VCaP (cell line): ENCODE results near the gene BLVRA.
"Not testable (repeated sequence)": the region's sequence is repeated elsewhere in the genome, so short reads cannot be mapped to it uniquely, and the experiment has no call there.

ENCODE experiments used
- H3K27ac ChIP-seq: fragments of 450-650 bp; 2 replicates; pipeline ENCODE4 v1.5.1; 2017
- CTCF ChIP-seq: fragments of 450-650 bp; conservative IDR thresholded peaks from 2 replicates; pipeline ENCODE4 v1.5.1; 2017; ENCODE audit warnings: mild to moderate bottlenecking, moderate library complexity

BLVRA gene

GRCh38 chr7:43767311-43767710 lies 8.8 kb downstream of the BLVRA start:
- H3K27ac ChIP-seq = no peak overlapping the region
- no peak for TF ChIP-seq CTCF

GRCh38 chr7:43768201-43768886 lies 9.9 kb downstream of the BLVRA start:
- no peak for TF ChIP-seq CTCF
- no peak overlapping the region for H3K27ac ChIP-seq

GRCh38 chr7:43768887-43769272 lies 10.4 kb downstream of the BLVRA start:
- TF ChIP-seq CTCF = no peak
- no peak overlapping the region for H3K27ac ChIP-seq

GRCh38 chr7:43769281-43769680 lies 10.8 kb downstream of the BLVRA start:
- no peak for TF ChIP-seq CTCF
- H3K27ac ChIP-seq = no peak overlapping the region

- no peak overlapping the region for H3K27ac ChIP-seq
- TF ChIP-seq CTCF = no peak; the same call in 1 of the 2 replicates
These were observed 11.4 kb downstream of the BLVRA start for GRCh38 chr7:43769791-43770465.

GRCh38 chr7:43771128-43771527 lies 12.6 kb downstream of the BLVRA start:
- TF ChIP-seq CTCF = no peak
- no peak overlapping the region for H3K27ac ChIP-seq

- no peak for TF ChIP-seq CTCF
- no peak overlapping the region for H3K27ac ChIP-seq
These were observed 13.1 kb downstream of the BLVRA start for GRCh38 chr7:43771573-43771972.

- H3K27ac ChIP-seq = not testable (repeated sequence)
These were observed 14.8 kb downstream of the BLVRA start for GRCh38 chr7:43773268-43773667.

- not testable (repeated sequence) for H3K27ac ChIP-seq
These were observed 16.8 kb downstream of the BLVRA start for GRCh38 chr7:43775255-43775654.

GRCh38 chr7:43778293-43779044 lies 20.0 kb downstream of the BLVRA start:
- not testable (repeated sequence) for H3K27ac ChIP-seq
